ENCODE results near the gene OSBPL3. TPM values are rescaled to one million over a fixed set of nuclear protein-coding genes. Genes with fewer than 3 reads are reported as not detected.
"Not testable (repeated sequence)": the region's sequence is repeated elsewhere in the genome, so short reads cannot be mapped to it uniquely, and the experiment has no call there.

OSBPL3 gene
- total RNA-seq, 1 donor from 2014 or later: 9.7 TPM

GRCh38 chr7:24827027-24827426 is 153.0 kb downstream of the OSBPL3 start:
- DNase-seq: no peak

- no peak for DNase-seq
Observed at GRCh38 chr7:24826662-24827020, 153.3 kb downstream of the OSBPL3 start.

- DNase-seq: no peak
Observed at GRCh38 chr7:24825931-24826661, 153.9 kb downstream of the OSBPL3 start.

GRCh38 chr7:24825381-24825794 is 154.6 kb downstream of the OSBPL3 start:
- DNase-seq: no peak

- no peak for DNase-seq
Observed at GRCh38 chr7:24824896-24825295, 155.1 kb downstream of the OSBPL3 start.

- no peak for DNase-seq
Observed at GRCh38 chr7:24824400-24824799, 155.6 kb downstream of the OSBPL3 start.

GRCh38 chr7:24821754-24822054 is 158.3 kb downstream of the OSBPL3 start:
- no peak for DNase-seq

GRCh38 chr7:24821045-24821753 is 158.8 kb downstream of the OSBPL3 start:
- no peak for DNase-seq

GRCh38 chr7:24820730-24821044 is 159.3 kb downstream of the OSBPL3 start:
- no peak for DNase-seq

GRCh38 chr7:24819916-24820689 is 159.9 kb downstream of the OSBPL3 start:
- DNase-seq: peak; percentile 52

- no peak for DNase-seq
Observed at GRCh38 chr7:24817339-24817738, 162.6 kb downstream of the OSBPL3 start.

- no peak for DNase-seq
Observed at GRCh38 chr7:24816868-24817267, 163.1 kb downstream of the OSBPL3 start.

GRCh38 chr7:24812305-24812945 is 167.6 kb downstream of the OSBPL3 start:
- DNase-seq: no peak

- no peak for DNase-seq
Observed at GRCh38 chr7:24808518-24808917, 171.5 kb downstream of the OSBPL3 start.

GRCh38 chr7:24802300-24802699 is 177.7 kb downstream of the OSBPL3 start:
- no peak for DNase-seq

- DNase-seq: no peak
Observed at GRCh38 chr7:24801883-24802282, 178.1 kb downstream of the OSBPL3 start.

GRCh38 chr7:24800667-24801066 is 179.3 kb downstream of the OSBPL3 start:
- no peak for DNase-seq

GRCh38 chr7:24800073-24800472 is 179.9 kb downstream of the OSBPL3 start:
- DNase-seq: no peak

- no peak for DNase-seq
Observed at GRCh38 chr7:24799506-24799905, 180.5 kb downstream of the OSBPL3 start.

GRCh38 chr7:24798261-24798660 is 181.7 kb downstream of the OSBPL3 start:
- no peak for DNase-seq

GRCh38 chr7:24797270-24797669 is 182.7 kb downstream of the OSBPL3 start:
- no peak for DNase-seq

- DNase-seq: no peak
Observed at GRCh38 chr7:24795407-24795767, 184.6 kb downstream of the OSBPL3 start.

GRCh38 chr7:24794751-24795406 is 185.1 kb downstream of the OSBPL3 start:
- not testable (repeated sequence) for DNase-seq

Measured in skin of body (tissue), 2 donors.